ENCODE measurements around the gene MSI2. TPM values are rescaled to one million over a fixed set of nuclear protein-coding genes. Genes with fewer than 3 reads are reported as not detected.

MSI2 gene
- total RNA-seq, 1 donor from 2014 or later = 140 TPM

GRCh38 chr17:57395721-57396321 lies 139.5 kb downstream of the MSI2 start:
- H3K9me3 Mint-ChIP-seq = peaks cover 10% of the 10 kb centered on the region
- peaks cover 51% of the 10 kb centered on the region for H3K4me1 Mint-ChIP-seq
- no peak for TF ChIP-seq CTCF (conservative IDR thresholded peaks at IDR 0.05)
- H3K27ac Mint-ChIP-seq (ENCODE audit: unreplicated experiment) = no peak overlapping the region
- peak overlapping the region; percentile 25 for H3K4me3 Mint-ChIP-seq
- no peak for DNase-seq (ENCODE audit: low read depth, low spot score)
- H3K36me3 Mint-ChIP-seq (ENCODE audit: low read depth) = peaks cover 41% of the 10 kb centered on the region
- H3K27me3 Mint-ChIP-seq (ENCODE audit: low read depth) = no peaks in the 10 kb centered on the region

- Mint-ChIP-seq H3K27me3 (ENCODE audit: low read depth) (no peaks in the 10 kb centered on the region), H3K4me1 (peaks cover 51% of the 10 kb centered on the region), H3K9me3 (peaks cover 10% of the 10 kb centered on the region), H3K4me3 (no peak overlapping the region), H3K27ac (ENCODE audit: unreplicated experiment) (no peak overlapping the region), H3K36me3 (ENCODE audit: low read depth) (peaks cover 41% of the 10 kb centered on the region)
- no peak for DNase-seq (ENCODE audit: low read depth, low spot score)
- TF ChIP-seq CTCF (conservative IDR thresholded peaks at IDR 0.05) = no peak
Observed at GRCh38 chr17:57396511-57396921, 140.2 kb downstream of the MSI2 start.

- peaks cover 56% of the 10 kb centered on the region for H3K4me1 Mint-ChIP-seq
- peaks cover 10% of the 10 kb centered on the region for H3K9me3 Mint-ChIP-seq
- peaks cover 33% of the 10 kb centered on the region for H3K36me3 Mint-ChIP-seq (ENCODE audit: low read depth)
- no peak for DNase-seq (ENCODE audit: low read depth, low spot score)
- H3K27ac Mint-ChIP-seq (ENCODE audit: unreplicated experiment) = no peak overlapping the region
- no peak overlapping the region for H3K4me3 Mint-ChIP-seq
- H3K27me3 Mint-ChIP-seq (ENCODE audit: low read depth) = no peaks in the 10 kb centered on the region
- no peak for TF ChIP-seq CTCF (conservative IDR thresholded peaks at IDR 0.05)
Observed at GRCh38 chr17:57397402-57397801, 141.1 kb downstream of the MSI2 start.

GRCh38 chr17:57399690-57400089 lies 143.4 kb downstream of the MSI2 start:
- H3K27ac Mint-ChIP-seq (ENCODE audit: unreplicated experiment) = no peak overlapping the region
- peaks cover 79% of the 10 kb centered on the region for H3K4me1 Mint-ChIP-seq

GRCh38 chr17:57400648-57401047 lies 144.3 kb downstream of the MSI2 start:
- H3K4me3 Mint-ChIP-seq = peak overlapping the region; percentile 17
- peaks cover 6% of the 10 kb centered on the region for H3K36me3 Mint-ChIP-seq (ENCODE audit: low read depth)
- no peaks in the 10 kb centered on the region for H3K9me3 Mint-ChIP-seq
- no peaks in the 10 kb centered on the region for H3K27me3 Mint-ChIP-seq (ENCODE audit: low read depth)
- peak overlapping the region; percentile 2 for H3K27ac Mint-ChIP-seq (ENCODE audit: unreplicated experiment)
- H3K4me1 Mint-ChIP-seq = peaks cover 81% of the 10 kb centered on the region
- DNase-seq (ENCODE audit: low read depth, low spot score) = no peak
- TF ChIP-seq CTCF (conservative IDR thresholded peaks at IDR 0.05) = no peak

More at GRCh38 chr17:57399690-57400089, 143.4 kb downstream of the MSI2 start:
- Mint-ChIP-seq H3K4me3 (no peak overlapping the region), H3K9me3 (peaks cover 2% of the 10 kb centered on the region), H3K27me3 (ENCODE audit: low read depth) (no peaks in the 10 kb centered on the region), H3K36me3 (ENCODE audit: low read depth) (peaks cover 14% of the 10 kb centered on the region)
- TF ChIP-seq CTCF (conservative IDR thresholded peaks at IDR 0.05) = no peak
- DNase-seq (ENCODE audit: low read depth, low spot score) = no peak

Data from neural crest cell (in vitro differentiated cells).